ENCODE measurements around the gene ESYT1.
"Not testable (repeated sequence)": the region's sequence is repeated elsewhere in the genome, so short reads cannot be mapped to it uniquely, and the experiment has no call there.

Gene ESYT1

DNA sequence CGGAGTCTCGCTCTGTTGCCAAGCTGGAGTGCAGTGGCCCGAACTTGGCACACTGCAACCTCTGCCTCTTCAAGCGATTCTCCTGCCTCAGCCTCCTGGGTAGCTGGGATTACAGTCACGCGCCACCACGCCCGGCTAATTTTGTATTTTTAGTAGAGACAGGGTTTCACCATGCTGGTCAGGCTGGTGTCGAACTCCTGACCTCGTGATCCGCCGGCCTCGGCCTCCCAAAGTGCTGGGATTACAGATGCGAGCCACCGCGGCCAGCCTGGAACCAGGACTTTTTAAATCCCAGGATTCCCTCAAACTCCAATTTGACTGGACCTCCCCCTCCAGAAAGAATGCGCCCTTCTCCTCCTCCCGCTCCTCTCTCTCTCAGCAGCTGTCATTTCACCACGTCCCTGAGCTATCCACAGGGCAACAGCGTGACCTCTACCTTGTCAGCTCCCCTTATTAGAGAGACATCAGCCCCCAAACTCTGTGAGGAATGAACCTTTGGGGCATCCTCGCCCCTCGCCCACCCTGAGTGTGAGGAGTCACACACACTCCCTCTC, 2.0 kb downstream of the ESYT1 start:
- no peak for DNase-seq

DNA sequence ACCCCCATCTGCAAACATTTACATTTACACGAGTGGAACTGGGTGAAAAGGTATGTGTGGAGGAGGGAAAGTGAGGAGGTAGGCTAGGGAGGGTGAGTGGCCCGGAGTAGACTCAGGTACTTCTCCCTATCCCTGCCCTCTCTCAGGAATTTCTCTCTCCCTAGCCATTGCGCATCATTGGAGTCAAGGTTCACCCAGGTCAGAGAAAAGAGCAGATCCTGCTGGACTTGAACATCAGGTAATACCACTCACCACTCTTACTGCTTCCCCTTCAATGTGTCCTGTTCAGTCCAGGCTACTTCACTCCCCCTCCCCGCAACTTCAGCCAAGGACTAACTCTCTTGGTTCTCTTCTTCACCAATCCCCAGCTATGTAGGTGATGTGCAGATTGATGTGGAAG, 2.8 kb downstream of the ESYT1 start:
- no peak for DNase-seq

DNA sequence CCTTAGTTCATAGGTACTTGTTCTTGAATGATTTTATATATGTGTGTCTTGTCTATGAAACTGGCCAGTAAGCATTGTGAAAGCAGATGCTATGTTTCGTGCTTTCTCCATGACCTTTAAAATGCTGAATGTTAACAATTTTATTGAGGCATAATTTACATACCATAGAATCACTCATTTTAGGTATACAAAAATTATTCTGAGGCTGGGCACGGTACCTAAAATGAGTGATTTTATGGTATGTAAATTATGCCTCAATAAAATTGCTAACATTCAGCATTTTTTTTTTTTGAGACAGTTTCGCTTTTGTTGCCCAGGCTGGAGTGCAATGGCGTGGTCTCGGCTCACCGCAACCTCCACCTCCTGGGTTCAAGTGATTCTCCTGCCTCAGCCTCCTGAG, 6.8 kb downstream of the ESYT1 start:
- no peak for DNase-seq

DNA sequence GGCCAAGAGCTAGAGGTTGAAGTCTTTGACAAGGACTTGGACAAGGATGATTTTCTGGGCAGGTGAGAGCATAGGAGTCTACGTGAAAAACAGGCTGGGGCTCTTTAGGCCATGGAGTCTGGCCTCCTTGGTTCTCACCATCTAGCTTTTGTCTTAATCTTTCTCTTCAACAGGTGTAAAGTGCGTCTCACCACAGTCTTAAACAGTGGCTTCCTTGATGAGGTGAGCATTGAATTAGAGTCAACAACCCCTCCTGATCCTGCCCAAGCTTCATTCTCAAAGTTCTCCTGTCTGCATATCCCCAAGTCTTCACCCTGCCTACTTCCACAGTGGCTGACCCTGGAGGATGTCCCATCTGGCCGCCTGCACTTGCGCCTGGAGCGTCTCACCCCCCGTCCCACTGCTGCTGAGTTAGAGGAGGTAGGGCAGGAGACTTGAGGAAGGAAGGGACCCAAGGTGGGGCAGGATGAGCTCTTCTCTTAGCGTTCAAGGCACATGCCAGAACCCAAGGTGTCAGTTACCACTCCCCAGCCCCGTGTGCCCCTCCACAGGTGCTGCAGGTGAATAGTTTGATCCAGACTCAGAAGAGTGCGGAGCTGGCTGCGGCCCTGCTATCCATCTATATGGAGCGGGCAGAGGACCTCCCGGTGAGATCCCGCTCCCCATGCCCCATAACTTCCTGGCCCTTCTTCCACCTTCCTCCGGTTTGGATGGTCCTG, 9.9 kb downstream of the ESYT1 start:
- DNase-seq = no peak

DNA sequence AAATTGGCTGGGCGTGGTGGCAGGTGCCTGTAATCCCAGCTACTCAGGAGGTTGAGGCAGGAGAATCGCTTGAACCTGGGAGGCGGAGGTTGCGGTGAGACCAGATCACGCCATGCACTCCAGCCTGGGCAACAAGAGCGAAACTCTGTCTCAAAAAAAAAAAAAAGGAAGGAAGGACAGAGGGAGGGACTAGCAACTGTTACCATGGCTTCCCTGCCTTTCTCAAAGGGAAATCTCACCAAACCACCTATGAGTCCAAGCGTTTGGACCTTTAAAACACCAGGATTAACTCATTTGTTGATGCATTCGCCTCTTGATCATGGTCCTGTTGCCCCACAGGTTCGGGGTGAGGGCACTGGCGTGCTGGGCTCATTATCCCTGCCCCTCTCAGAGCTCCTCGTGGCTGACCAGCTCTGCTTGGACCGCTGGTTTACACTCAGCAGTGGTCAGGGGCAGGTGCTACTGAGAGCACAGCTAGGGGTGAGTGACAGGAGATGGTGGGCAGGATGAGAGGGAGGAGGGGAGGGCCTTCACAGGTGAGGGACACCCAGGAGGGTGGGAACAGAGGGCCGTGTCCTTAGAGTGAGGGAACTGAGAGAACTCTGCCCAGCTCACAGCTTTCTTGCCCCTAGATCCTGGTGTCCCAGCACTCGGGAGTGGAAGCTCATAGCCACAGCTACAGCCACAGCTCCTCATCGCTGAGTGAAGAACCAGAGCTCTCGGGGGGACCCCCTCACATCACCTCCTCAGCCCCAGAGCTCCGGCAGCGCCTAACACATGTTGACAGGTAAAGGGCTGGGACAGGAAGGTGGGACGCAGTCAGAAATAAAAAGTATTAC, 14.1 kb downstream of the ESYT1 start:
- DNase-seq = no peak

DNA sequence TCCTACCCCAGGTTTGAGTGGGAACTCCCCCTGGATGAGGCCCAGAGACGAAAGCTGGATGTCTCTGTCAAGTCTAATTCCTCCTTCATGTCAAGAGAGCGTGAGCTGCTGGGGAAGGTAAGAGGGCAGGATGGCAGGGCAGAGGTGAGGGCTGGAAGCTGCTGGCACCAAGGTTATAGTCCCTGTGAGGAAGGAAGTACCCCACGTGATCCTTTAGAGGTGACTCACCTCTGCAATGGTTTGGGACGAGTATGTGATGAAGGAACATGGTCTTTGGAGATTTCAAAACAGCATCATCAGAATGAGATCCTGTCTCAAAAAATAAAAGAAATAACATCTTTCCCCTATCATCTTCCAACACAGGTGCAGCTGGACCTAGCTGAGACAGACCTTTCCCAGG, 15.2 kb downstream of the ESYT1 start:
- no peak for DNase-seq

DNA sequence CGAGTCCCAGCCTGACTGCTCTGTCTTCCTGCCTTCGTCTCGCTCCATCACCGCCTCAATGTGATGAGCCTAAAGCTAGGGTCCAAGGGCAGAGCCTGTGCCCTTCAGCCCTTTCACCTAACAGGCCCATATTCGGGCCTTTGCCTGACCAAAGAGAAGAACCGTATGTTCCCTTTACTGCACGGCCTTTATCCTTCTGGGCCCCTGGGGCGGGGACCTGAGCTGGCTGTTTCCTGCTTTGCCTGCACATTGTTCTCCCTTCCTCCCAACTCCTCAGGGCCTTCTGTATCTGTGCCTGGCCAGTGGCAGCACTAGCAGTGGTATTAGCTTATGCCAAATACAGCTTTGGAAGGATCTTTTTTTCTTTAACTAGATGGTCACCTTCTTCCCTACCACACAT, 15.8 kb downstream of the ESYT1 start:
- DNase-seq = no peak

DNA sequence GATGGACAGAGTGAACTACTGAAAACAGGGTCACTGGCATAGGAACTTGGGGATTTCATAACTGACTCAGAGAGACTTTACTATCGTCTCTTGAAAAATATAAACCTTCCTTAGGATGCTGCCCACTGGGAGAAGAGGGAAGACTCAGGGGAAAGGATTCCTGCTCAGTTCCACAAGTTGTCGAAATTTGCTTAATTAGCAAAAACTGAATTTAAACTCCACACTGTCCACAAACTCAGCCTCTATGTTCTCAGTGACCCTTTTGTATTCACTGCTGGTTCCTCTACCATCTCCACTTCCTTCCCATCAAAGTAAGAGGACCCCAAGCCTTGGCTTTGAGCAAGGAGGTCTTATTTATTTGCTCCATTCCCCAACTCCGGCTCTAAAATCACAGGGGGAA, 17.1 kb downstream of the ESYT1 start:
- DNase-seq = no peak

DNA sequence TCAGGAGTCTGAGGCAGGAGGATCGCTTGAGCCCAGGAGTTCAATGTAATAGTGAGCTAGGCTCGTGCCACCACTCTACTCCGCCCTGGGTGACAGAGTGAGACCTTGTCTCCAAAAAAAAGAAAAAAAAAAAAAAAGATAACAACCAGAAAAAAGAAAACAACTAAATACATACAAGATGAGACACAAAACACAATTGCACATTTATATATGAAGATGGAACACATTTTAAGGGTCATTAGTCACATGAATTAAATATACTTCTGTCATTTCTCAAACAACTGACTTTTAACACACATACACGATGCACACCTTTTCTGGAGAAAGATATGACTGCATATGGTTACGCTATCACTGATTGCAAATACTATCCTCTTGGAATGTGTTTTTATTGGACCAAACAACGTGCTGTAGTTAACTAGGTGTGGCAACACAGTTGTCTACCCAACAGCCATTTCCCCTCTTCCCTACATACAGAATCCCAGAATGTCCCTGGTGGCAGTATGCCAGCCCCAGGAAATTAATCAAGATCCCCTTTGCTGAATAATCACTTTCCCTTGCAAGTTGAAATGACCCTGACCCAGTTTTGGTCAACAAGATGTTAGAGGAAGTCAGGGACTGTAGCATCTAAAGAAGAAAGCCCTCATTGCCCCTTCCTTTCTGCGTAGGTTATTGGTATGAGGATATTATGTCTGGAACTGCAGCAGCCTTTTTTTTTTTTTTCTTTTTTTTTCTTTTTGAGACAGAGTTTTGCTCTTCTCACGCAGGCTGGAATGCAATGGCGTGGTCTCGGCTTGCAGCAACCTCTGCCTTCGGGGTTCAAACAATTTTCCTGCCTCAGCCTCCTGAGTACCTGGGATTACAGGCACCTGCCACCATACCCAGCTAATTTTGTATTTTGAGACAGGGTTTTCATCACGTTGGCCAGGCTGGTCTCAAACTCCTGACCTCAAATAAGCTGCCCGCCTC, 18.7 kb downstream of the ESYT1 start:
- DNase-seq = no peak

DNA sequence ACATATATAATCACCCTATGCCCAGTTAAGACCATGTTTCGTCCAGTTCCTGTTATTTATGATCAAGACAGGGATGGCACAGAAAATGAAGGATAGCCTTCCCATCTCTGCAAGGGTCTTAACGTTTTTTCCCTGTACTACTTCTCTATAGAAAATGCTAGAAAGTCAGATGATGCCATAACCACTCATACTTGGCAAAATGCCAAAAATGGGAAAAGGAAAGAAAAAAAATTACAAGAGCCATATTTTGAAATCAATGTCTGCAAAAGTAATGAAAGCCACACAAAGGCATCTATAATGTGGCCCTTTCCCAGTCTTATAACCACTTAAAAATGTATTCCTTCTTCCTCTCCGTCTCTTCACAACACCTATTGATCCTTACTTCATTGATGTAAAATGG, 22.5 kb downstream of the ESYT1 start:
- no peak for DNase-seq

DNA sequence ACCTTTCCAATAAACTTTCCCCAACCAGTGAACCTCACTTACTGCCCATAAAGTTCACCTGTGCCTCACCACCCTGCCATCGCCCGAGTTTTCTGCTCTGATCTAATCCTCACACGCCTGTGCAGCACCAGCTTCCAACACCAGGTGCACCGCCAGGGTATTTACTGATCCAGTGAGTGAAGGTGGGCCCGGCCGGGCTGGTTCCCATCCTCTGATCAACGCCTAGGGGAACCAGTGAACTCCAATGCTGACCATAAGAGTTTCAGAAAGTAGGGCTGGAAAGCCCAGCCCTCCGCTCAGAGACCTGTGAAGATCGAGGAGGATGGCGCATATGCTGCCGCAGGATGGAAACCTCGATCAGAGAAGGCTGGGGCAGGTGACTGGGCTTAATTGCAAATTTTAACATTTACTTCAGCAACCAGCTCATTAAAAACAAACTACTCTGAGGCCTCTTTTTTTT, 23.6 kb downstream of the ESYT1 start:
- DNase-seq = no peak

DNA sequence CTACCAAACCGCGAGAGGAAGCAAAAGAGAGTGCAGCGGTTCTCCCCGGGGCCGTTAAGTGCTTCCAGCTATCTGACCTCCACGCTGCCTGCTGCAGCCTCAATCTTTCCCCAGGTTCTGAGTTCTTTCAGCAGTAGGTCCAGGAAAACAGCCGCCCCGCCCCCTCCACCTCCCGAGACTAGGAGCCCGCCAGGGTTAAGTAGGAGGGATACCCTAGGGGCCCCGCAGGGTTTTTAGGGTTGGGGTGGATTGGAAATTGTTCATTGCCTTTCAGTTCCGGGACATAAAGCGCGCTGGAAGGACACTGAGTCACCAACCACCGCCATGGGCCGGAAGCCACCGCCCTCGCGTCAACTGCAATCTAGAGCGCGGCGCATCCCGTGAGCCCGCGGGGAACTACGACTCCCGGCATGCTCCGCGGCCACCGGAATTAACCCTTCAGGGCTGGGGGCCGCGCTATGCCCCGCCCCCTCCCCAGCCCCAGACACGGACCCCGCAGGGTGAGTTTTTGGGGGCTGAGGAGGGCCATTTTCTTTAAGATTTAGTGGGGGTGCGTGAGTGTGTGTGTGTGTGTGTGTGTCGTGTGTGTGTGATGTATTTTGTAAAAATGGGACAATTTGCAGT, 24.2 kb downstream of the ESYT1 start, which contains the start of gene MYL6B:
Gene MYL6B, plus strand, starts transcription at position 456 of the 624 bp plus-strand sequence. CDS start 1,332 bp downstream, outside the sequence.
- DNase-seq = peak; percentile 62

DNA sequence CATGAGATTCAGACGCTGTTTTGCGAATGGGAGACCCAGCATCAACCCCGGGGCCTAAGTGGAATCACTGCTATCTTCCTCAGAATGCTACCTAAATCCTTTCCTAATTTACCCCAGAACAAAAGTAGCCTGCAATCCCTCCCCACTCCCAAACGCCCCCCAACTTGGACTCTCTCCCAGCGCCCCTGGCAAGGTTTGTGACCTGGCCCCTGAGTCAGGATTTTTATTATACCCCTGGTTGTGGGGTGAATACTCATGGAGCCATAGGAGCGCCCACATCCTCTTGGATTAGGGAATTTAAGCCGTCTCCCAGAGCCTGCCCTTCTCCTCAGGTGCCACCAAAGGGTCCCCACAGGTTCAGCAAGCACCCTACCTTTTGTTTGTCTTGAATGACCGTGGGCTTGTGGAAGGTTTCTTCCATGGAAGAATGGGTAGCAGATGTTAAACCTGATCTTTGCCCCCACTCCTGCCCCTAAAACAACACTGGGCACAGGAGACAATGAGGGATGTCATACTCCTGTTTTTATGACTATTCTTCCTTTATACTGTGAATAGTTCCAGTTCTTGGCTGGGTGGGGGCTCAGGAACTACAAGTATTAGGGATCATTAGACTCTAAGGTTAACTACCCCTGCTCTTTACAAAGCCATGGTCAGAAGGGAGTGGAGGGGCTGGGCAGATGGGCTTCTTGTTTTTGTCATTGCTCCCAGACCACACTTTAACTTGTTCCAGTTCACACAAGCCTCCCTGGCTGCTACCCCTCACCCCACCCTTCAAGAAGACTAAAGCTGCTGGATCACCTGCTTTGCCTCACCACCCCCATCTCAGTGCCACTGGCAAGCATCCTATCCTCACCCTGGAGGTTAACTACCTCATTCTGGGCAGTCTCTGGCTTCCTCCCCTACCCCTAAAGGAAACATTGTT, 24.9 kb downstream of the ESYT1 start:
- DNase-seq = no peak

DNA sequence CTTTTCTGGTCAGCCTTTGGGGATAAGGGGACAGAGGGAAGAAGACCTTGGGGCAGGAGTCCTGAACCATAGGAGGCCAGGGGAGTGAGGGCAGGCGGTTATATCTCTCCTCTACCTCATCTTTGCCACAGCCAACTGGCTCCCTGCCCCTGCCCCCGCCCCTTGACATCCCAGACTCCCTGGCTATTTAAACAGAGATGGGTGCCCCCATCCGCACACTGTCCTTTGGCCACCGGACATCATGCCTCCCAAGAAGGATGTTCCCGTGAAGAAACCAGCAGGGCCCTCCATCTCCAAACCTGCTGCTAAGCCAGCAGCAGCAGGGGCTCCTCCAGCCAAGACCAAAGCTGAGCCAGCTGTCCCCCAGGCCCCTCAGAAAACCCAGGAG, 25.6 kb downstream of the ESYT1 start:
- no peak for DNase-seq

DNA sequence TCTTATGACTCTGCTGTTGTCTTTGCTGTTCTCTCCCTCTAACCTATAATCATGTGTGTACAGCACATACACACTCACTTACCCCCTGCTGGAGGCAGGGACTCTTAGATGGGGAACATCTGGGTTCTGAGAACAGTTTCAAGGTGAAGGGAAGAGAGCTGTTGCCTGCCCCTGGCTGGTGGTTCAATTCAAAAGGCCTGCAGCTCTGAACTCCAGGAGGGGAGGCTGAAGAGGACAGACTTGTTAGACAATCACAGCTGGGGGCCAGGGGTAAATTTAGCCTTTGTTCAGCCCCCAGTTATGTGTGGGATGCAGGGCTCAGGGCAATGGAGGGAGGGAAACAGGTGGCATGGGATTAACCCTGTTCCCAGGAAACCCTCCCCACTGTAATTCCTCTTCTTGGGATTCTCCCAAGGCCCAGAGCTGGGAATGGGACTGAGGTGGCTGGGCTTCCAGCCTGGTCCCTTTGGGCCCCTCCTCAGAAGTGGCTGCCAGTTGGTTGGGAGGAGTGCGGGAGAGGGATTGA, 26.2 kb downstream of the ESYT1 start:
- DNase-seq = no peak

DNA sequence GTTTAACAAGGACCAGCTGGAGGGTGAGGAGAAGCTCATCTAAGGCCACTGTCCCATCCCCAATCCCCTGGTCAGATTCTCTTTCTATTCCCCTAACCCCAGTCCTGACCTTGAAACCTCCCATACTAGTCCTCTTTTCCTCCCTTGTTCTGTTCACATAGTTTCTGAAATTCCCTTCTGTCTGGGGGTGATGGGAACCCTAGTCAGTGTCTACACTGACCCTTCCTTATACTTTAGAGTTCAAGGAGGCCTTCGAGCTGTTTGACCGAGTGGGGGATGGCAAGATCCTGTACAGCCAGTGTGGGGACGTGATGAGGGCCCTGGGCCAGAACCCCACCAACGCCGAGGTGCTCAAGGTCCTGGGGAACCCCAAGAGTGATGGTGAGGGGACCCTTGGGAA, 26.8 kb downstream of the ESYT1 start:
- no peak for DNase-seq

DNA sequence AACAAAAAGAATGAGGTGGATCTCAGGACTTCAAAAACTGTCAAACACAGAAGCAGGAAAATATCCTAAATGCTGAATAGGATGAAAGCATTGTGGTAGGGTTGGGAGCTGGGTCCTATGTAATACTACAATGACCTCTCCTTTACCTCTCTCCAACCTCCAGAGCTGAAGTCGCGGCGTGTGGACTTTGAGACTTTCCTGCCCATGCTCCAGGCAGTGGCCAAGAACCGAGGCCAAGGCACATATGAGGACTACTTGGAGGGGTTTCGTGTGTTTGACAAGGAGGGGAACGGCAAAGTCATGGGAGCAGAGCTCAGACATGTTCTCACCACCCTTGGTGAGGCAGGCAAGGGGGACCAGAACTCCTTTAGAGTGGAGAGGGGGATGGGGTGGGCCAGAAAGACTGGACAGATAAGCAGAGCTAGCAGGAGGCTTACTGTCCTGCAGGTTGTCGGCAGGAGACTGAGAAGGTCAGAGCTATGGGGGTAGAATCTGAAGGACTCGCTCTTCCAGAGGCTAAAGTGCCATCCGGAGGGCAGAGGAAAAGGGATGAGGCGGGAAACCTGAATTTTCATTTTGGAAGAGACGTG, 27.3 kb downstream of the ESYT1 start:
- no peak for DNase-seq

DNA sequence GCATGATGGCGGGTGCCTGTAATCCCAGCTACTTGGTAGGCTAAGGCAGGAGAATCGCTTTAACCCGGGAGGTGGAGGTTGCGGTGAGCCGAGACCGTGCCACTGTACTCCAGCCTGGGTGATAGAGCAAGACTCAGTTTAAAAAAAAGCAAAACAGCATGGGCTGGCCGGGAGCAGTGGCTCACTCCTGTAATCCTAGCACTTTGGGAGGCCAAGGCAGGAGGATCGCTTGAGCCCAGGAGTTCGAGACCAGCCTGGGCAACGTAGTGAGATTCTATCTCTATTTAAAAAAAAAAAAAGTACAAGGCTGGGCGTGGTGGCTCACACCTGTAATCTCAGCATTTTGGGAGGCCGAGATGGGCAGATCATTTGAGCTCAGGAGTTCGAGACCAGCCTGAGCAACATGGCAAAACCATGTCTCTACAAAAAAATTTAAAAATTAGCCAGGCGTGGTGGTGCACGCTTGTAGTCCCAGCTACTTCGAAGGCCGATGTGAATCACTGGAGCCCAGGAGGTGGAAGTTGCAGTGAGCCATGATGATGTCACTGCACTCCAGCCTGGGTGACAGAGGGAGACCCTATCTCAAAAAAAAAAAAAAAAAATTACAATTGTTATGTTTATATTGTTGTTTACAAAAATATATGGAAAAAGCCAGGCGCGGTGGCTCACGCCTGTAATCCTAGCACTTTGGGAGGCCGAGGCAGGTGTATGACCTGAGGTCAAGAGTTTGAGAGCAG, 28.6 kb downstream of the ESYT1 start:
- DNase-seq = not testable (repeated sequence)

DNA sequence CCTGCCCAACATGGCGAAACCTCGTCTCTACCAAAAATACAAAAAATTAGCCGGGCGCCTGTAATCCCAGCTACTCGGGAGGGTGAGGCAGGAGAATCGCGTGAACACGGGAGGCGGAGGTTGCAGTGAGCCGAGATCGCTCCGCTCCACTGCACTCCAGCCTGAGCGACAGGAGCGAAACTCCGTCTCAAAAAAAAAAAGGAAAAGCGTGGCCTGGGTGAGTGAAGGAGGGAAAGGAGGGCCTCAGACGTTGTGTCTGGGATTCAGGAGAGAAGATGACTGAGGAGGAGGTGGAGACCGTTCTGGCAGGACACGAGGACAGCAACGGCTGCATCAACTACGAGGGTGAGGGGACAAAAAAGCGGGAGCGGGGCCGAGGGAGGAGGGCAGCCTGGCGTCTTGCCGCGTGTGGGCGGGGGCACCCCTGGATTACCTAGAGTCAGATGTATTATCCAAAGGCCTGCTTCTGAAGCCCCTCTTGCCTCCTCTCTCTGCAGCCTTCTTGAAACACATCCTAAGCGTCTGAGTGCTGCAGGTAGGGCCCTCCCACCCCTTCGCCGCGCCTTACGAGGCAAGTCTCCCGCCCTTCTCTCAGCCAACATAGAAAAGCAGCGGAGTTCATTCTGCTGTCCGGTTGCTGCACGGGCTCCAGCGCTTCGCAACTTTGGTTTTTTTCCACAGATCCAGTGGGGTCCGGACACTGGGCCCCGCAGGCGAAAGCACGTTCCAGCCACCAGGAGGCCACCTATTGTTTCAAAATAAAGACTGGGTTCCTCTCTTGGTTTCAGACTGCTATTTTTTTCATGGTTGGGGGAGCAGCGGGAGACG, 29.3 kb downstream of the ESYT1 start:
- peak; percentile 38 for DNase-seq

All from GOT3 (cell line).